GM21423 (cell line): Measurements from ENCODE around the gene JAKMIP2.
"Not testable (repeated sequence)": the region's sequence is repeated elsewhere in the genome, so short reads cannot be mapped to it uniquely, and the experiment has no call there.

Source experiments
- ATAC-seq: cut with Tn5 transposase; IDR thresholded peaks from one replicate; pipeline ENCODE4 v1.9.1; 2021; ENCODE audit warnings: mild to moderate bottlenecking, moderate library complexity; ENCODE audit not compliant: unreplicated experiment

The JAKMIP2 gene

DNA sequence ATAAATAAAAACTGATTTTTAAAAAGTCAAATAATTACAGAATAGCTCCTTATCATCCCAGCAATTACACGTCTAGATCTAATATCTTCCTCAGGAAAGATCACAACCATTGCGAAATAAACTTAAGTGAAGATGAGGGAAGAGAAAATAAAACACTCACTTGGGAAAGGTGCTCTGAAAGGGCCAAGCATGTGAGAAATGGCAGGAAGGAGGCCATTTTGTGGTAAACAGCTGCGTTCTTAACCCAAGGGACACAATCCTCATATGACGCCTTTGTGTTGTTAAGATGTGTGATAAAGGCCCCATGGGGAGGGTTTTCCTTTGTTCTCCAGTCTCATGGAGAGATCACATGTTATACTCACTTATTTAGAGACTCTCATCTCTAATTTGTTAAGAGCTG, 32.5 kb downstream of the JAKMIP2 start:
- ATAC-seq = no peak

DNA sequence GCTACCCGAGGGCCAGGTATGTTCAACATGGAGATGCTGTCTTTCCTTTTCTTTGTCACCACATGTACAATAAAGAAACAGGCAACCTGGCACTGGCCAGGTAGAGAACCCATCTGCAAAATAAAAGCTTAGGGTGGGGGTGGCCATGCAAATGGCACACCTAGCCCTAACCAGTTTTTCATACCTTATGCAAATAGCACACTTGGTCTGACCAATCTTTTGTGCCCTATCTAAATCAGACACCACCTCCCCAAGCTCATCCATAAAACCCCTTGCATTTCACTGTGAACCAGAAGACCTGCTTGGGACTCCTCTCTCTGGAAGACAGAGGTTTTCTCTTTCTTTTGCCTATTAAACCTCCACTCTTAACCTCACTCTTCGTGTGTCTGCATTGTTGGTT, 33.9 kb downstream of the JAKMIP2 start:
- ATAC-seq = no peak

DNA sequence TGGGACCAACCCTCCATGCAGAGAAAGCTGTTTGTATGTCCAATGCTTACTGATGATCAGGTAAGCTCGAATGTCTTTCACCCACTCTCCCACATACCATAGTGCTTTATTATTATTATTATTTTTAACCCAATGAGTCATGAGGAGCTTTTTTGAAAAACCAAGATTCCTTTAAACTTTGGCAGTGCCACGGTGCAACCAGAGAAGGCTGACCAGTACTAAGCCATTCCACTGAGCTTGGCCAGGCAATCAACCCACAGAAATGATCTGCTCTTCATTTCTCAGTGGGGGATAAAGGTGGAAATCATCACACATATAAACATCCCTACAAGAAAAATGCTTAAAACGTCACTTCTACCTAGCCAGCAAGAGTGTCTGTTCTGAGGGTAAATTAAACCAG, 35.5 kb downstream of the JAKMIP2 start:
- ATAC-seq = no peak

DNA sequence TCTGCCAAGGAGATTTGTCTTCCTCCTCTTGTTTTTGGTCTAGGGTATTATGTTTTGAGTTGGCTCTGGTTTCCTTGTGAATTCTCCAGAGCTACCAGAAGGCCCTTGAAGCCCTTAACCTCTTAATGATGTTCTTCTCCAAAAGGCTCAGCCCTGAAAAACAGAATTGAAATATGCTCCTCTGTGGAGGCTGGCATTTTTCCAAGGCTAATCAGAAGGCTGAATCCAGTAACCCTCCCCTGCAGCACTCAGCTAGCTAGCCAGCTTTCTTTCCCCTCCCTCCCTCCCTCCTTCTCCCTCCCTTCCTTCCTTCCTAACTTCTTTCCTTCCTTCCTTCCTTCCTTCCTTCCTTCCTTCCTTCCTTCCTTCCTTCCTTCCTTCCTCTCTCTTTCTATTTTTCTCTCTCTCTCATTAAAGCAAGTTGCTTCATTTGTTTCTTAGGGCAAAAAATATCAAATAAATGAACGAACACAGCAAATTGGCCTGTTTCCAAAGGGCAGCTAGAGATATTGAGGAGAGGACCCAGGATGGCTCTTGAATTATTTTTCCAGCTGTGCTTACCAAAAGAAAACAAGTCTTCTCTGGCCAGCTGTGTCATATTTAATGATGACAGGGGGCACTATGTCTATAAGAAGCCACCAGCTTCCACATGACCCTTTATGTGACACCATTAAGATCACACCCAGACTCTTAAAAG, 38.7 kb downstream of the JAKMIP2 start:
- ATAC-seq = no peak

DNA sequence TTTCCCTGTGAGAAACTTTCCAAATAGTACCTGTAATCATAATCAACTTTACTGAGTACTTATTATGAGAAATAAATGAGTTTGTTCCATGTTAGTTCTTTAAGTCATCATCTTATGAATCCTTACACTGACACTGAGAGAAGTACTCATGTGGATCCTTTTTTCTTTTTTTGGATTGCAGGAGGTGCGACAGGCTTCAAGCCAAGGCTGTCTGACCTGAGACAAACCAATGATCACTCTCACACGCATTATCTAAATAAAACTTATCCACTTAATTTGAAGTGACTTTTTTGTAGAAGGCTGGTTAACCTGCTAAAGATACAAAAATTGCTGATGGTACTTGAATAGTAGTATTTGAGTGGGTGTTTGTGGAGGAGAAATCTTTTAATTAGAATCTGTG, 39.5 kb downstream of the JAKMIP2 start:
- no peak for ATAC-seq

DNA sequence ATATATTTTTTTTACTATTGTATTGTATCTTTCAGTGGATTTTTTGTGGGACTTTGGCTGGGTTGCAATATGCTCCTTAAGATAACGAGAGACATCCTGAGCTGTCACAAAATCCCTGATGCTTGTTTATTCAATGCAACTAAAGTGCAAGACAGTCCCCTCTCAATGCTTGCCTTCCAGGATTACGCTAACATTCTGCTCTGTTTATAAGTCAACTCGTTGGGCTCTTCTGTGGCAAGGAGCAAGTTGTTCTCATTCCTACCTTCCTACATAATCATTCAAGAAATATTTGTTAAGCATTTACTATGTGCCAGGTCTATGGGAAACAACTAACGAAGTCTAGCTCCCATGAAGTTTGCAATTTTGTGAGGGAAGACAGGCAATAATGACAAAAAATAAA, 40.4 kb downstream of the JAKMIP2 start:
- ATAC-seq = no peak

DNA sequence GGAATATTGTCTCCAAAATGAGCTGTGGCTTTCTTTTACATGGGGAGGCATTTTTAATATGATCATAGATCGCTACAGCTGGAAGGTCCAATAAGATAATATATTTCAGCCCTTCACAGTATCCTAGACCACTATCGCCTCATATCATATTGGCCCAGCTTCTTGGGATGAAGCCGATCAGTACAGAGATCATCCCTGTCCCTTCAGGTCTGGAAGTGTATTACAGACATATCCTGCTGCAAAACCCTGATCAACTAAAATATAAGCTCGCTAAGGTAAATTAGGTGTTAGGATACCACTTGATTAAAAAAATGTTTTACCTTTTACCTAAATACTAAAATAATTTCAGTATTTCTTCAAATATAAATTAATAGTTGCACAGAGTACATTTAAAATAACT, 41.7 kb downstream of the JAKMIP2 start:
- no peak for ATAC-seq

DNA sequence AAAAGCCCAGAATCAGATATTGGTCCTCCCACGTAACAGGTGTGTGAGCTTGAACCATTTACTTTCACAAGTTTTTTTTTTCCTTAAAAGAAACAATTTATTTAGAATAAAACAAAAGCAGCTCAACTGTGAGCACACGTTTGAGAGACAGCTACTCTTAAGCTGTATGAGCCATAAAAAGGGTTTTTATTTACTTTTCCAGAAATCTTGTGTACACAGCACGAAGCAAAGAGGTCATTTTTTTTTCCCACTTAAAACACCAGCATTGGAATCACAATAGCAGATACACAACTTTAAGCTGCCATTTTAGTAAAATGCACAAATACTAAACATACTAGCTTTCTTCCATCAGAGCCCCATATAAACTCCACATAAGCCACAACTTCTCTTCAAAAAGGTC, 44.6 kb downstream of the JAKMIP2 start:
- no peak for ATAC-seq

DNA sequence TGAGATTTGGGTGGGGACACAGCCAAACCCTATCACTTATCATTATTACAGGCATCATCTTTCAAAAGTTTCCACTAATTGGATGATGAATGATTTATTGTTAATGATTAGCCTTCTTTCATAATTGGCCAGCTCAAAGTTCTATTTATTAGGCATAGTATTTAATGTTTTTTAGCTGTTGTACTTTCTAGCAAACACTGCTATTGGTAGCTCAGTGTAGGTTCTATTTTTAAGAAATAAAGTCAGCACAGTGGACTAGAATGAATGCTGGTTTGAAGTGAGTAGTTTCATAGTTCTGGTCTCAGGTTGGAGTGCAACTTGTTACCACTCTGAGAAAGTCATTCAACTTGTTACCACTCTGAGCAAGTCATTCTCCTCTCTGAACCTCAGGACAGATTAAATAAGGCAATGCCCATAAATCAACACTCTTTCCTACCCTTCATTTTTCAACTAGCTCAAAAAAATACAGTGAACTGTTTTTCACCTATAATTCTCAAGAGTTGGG, 46.9 kb downstream of the JAKMIP2 start:
- no peak for ATAC-seq

DNA sequence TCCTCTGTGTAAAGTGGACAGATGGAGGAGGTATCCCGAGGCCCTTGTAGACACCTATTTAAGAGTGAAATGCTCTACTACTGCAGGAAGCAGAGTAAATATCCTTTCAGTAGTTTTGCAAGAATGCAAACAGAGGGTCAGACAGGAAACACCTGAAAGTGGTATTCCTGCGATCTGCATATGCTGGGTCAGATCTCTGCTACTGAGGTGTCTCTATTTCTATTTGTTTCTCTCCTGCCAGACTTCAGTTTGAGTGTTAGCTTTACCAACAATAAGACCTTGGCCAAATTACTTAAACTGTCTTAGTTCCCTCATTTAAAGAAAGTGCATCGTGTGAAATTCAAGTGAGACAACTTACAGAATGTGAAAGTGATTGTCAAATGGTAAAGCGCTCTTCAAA, 47.6 kb downstream of the JAKMIP2 start:
- ATAC-seq = no peak

DNA sequence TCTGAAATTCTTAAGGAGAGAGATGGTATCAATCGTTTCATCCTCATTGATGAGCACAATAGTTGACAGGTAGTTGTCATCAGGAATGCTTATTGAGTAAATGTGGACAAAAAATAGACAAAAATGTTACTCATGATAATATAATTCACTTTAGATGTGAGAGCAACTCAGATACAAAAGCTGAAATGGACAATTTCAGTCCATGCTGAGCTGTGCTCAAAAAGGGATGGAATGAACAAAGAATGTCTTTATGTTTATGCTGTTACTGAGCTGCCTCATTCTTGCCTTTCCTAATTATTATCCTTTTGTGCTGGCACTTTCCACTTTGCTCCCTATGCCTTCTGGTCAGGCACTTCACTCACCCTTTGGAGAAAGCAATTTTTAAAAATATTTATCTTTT, 49.5 kb downstream of the JAKMIP2 start:
- no peak for ATAC-seq

DNA sequence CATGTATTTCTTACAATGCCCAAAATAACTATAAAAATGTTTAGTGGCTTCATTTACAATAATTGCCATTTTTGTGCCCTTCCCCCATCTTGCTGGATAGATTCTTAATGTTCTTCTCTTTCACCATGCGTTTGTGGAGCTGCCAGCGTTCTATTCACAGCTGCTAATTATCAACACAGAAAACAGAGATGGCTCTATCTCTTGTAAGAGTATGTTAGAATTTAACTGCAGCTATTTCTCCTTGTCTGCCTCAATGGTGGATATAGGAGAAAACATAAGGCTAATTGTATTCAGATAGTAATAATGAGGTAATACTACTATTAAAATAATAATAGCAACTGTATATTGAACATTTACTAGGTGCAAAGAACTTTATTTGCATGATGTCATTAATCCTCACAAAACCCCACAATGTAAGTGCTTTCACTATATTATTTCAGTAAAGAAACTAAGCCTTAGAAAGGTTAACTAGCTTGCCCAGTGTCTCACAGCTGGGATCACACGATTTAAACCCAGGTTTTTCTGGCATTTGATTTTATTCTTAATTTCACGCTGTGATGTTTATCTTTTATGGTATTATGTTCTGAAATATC, 50.1 kb downstream of the JAKMIP2 start:
- no peak for ATAC-seq

DNA sequence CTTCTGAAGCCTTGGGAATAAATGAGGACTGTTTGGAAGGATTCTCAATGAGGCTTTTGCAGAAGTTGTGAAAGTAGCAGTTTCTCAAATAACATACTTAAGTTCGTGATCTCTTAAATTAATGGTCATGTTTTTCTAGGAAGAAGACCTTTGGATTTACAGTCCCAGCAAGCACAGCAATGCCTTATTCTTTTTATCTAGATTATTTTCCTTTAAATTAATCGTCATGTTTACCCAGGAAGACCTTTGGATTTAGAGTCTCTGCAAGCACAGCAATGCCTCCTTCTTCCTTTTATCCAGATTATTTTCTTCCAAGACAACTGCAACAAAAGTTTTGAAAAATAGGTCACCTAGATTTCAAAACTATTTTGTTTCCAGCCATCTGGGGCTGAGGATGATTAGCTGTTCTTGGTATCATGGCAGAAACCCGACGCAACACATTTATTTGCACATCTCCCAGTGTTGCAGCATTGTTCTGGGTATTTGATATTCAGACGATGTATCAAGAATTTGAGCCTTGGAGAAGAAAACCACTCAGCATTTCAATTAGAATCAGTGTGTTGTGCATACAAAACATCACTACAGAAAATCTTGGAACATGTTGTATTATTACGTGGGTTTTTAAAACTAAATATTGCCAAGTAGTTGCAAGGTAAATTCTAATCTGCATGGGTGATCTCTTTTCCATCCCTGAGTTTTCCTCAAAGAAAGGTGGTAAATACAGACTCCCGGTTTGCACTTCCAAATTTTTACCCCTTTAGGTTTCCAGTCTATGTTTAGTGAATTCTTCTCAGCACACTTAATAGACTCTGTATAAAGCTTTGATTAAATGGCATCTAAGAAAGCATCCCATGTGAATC, 50.9 kb downstream of the JAKMIP2 start:
- ATAC-seq = no peak

DNA sequence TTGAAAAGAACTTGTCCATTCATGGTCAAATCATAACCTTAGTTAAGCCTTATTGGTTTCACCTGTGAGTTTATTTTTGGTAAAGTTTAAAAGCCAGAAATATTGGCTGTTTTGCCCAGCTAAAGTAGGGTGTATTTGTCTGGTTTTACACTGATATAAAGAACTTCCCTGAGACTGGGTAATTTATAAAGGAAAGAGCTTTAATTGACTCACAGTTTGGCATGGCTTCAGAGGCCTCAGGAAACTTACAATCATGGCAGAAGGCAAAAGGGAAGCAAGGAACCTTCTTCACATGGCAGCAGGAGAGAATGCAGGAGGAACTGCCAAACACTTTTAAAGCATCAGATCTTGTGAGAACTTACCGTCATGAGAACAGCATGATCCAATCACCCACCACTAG, 55.3 kb downstream of the JAKMIP2 start:
- ATAC-seq = no peak

DNA sequence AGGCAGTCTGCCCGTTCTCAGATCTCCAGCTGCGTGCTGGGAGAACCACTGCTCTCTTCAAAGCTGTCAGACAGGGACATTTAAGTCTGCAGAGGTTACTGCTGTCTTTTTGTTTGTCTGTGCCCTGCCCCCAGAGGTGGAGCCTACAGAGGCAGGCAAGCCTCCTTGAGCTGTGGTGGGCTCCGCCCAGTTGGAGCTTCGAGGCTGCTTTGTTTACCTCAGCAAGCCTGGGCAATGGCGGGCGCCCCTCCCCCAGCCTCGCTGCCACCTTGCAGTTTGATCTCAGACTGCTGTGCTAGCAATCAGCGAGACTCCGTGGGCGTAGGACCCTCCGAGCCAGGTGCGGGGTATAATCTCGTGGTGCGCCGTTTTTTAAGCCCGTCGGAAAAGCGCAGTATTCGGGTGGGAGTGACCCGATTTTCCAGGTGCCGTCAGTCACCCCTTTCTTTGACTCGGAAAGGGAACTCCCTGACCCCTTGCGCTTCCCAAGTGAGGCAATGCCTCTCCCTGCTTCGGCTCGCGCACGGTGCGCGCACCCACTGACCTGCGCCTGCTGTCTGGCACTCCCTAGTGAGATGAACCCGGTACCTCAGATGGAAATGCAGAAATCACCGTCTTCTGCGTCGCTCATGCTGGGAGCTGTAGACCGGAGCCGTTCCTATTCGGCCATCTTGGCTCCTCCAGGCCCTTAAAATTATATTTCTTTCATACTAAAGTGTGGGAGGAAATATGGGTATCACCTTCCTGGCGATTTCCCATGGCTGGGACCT, 61.2 kb downstream of the JAKMIP2 start:
- not testable (repeated sequence) for ATAC-seq

DNA sequence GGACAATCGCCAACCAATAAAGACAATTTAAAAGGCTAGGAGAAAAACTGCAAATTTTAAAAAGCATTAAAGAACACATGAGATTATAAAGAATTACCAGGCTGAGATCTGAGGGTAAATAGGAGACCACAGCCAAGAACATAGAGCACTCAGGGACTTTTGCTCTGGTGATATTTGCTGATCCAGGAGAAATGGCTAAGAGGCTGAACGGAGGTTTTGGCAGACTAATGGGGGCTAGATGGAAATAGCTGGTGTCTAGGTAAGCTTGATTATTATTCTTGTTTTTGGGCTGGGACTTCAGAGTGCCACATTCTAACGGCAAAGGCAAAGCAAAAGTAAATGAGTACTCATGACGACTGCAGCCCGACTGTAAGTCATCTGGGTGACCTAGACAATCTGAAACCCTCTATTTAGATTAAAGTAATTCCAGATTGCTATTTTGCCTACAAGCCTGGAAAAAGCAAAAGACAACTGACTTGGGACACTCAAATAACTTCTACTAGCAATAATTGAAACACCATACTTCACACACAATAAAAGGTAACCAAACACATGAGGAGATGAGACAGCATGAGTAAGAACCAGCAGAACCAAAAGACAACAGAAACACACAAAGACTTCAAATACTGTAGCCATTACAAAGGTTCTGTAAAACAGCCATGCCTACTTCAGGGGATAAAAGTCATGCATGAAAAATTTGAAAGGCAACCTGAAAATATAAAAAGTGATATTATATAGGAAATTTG, 68.8 kb downstream of the JAKMIP2 start:
- no peak for ATAC-seq

DNA sequence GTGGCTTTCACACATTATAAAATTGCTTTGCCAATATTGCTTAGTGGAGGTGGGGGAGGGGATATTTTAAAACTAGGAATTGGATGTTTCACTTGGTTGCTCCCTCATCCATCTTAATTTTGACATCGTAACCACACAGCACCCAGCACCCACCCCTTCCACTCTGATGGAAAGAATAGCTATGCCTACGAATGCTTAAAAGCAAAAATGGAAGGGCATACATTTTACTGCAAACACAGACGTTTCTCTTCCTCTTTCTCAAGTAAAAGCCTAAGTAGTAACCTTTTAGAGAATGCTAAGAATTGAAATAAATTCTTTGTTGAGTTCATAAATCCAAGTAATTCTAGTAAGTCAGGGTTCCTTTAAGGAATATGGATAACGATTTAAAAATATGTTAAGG, 69.9 kb downstream of the JAKMIP2 start:
- ATAC-seq = no peak

DNA sequence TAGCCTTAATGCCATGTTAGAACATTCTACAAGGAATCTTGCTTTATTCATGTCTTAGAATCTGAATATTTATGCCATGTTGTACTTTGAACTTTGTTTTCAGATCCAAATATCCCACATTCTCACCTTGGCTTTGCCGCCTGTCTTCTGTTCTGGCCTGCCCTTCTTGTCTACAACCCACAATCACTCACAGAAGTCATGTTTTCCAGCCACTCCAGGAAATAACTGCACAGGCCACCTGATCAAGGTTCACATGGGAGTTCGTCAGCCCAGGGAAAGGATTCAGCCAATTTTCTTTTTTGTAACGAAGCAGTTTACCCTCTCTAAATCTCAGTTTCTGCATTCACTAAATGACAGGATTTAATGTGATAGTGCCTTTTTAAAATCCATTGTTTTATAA, 70.5 kb downstream of the JAKMIP2 start:
- no peak for ATAC-seq

DNA sequence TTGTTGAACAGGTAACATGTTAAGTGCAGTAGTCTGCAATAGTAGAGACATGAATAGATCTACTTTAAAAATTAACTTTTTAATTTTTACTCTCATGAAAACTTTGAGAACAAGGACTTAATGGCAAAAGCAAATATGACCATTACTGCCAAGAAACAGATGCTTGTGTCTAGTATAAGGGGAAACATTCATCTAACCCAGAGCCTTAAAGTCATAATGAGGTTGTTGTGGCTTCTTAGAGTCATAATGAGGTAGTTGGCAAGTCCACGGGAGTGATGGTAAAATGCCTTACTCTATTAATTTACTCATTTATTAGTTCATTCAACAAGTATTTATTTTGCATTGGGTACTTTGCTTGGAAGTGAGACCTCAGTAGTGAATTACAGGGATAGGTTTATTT, 71.5 kb downstream of the JAKMIP2 start:
- no peak for ATAC-seq

DNA sequence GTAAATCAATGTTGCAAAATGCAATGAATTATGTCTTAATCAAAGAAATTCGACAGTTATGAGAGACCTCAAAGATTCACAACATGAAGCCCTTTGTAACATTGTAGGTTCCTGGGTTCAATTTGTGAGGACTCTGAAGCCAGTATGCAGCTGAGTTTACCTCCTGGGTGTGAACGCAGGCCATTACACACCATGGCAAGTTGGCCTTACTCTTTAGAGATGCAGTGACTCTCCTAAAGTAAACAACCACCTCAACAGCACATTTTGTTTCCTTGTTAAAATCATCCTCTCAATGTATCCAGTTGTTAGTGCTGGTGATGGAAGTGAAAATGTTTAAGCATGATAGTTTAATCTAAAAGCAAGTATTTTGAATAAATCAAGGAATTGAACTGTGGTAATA, 73.8 kb downstream of the JAKMIP2 start:
- no peak for ATAC-seq
